ENCODE results near the gene NDUFV2. TPM values are rescaled to one million over a fixed set of nuclear protein-coding genes. Genes with fewer than 3 reads are reported as not detected.

NDUFV2 gene
- total and polyA plus RNA-seq, 2 of the 8 experiments (the other 6 are each of a cell fraction or from before 2014, with no cell fraction given), result 90.8 to 191 TPM

- TF ChIP-seq KDM1A (IDR thresholded peaks at IDR 0.05; ENCODE audit: borderline replicate concordance, low read length), result no peak
- TF ChIP-seq CEBPB (IDR thresholded peaks at IDR 0.05; ENCODE audit: low read depth, low read length), result no peak
These were observed 71.8 kb downstream of the NDUFV2 start (continued) for GRCh38 chr18:9174302-9174701.
